Thyroid gland (tissue), 4 donors: ENCODE results near the gene FKBP4.

Experiments used
- POLR2A ChIP-seq, 2 donors: fragments of 450-650 bp; IDR thresholded peaks; one replicate each; pipeline ENCODE4 v1.6.1; 2017; ENCODE audit warnings: antibody characterized with exemption in 2 of 2, mild to moderate bottlenecking in 2 of 2, moderate library complexity in 1 of 2
- TF ChIP-seq, protein P1 (sequence below), 6 experiments: fragments of 200-600 bp in 3 of 6; fragments of 450-650 bp in 3 of 6; sonication (generic) in 3 of 6; IDR thresholded peaks; one replicate each; pipeline ENCODE4 v1.5.1; 2016 to 2019; ENCODE audit warnings: antibody characterized with exemption in 6 of 6, mild to moderate bottlenecking in 2 of 6, inconsistent platforms in 1 of 6, moderate library complexity in 1 of 6

DNA sequence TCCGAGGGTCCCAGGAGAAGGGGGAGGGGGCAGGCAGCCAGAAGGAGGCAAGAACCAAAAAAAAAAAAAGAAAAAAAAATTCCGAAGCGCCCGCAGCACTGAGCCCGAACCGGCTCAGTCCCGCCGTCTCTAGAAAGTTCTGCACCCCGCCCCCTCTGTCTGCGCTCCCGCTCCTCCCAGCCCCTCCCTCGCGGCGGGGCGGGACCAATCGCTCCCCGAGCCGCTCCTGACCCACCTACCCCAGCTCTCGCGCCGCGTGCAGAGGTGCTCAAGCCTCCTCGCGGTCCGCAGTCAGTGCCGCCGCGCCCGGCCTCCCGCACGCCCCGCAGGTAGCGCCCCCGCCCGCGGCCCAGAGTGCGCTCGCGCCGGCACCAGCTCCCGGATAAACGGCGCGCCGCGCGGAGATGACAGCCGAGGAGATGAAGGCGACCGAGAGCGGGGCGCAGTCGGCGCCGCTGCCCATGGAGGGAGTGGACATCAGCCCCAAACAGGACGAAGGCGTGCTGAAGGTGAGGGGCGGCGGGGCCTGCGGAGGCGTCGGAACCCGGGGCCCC, at the start of gene FKBP4:
- TF ChIP-seq POLR2A (IDR thresholded peaks at IDR 0.05): peak; percentile 92 to 98
- TF ChIP-seq, protein P1, sequence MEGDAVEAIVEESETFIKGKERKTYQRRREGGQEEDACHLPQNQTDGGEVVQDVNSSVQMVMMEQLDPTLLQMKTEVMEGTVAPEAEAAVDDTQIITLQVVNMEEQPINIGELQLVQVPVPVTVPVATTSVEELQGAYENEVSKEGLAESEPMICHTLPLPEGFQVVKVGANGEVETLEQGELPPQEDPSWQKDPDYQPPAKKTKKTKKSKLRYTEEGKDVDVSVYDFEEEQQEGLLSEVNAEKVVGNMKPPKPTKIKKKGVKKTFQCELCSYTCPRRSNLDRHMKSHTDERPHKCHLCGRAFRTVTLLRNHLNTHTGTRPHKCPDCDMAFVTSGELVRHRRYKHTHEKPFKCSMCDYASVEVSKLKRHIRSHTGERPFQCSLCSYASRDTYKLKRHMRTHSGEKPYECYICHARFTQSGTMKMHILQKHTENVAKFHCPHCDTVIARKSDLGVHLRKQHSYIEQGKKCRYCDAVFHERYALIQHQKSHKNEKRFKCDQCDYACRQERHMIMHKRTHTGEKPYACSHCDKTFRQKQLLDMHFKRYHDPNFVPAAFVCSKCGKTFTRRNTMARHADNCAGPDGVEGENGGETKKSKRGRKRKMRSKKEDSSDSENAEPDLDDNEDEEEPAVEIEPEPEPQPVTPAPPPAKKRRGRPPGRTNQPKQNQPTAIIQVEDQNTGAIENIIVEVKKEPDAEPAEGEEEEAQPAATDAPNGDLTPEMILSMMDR (IDR thresholded peaks at IDR 0.05): no peak
